NK-92 (cell line): ENCODE measurements around the gene ADAMTS17.

Experiments used
- DNase-seq: peaks from one replicate; lab custom pipeline; 2025; ENCODE audit not compliant: unreplicated experiment; lab: John Stamatoyannopoulos, UW

The ADAMTS17 gene

DNA sequence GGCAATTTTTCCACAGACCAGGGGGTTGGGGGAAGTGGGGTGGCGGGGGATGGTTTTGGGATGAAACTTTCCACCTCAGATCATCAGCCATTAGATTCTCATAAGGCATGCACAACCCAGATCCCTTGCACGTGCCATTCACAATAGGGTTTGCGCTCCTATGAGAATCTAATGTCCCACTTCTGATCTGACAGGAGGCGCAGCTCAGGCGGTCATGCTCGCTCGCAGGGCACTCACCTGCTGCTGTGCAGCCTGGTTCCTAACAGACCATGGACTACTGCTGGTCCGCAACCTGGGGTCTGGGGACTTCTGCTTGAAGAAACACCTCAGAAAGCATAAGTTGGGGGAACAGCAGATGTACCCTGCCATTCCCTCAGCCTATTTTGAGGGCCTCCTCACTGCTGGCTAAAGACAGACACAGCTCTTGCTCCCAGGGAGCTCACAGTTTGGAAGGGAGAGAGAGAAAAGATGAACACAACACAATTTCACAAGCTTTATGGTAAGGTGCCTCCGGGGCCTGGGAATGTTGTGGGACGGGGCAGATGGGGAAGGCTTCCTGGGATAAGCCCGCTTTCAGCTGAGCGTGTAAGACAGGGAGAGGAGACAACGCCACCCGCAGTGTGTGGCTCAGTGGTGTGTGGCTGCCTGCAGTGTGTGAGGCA is 285.2 kb downstream of the ADAMTS17 start:
- DNase-seq: no peak

DNA sequence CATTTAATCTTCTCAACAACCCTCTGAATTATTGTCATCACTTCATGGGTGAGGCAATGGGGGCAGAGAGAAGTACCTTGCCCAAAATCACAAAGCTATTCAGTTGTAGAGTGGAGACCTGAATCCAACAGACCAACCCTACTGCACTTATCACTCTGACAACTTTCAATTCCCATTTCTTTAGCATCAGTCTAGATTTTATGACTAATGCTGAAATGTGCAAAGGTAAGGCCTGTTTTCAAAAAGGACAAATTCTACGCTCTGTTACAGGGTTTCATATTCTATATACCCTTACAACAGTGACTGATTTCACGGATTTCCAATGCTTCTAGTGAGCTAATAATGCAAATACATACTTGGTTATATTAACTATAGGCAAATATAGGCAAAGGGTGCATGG is 286.0 kb downstream of the ADAMTS17 start:
- no peak for DNase-seq

DNA sequence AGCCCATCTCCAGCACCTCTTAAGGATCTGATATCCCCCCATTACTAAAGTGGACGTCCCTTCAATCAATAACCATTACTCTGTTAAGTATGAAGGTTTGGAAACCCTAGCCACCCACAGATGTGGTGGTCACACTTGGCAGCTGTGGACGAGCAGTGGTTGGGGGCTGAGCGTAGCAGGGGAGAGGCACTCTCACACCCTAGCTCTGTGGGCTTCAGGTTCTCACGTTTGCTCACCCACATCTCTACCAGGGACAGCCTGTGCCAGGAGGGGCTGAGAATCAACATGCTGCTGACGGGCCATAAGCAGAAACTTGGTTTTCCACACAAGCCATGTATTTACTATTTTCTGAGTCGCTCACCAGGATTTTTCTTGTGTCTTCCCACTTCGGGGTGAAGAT is 287.2 kb downstream of the ADAMTS17 start:
- DNase-seq: no peak

DNA sequence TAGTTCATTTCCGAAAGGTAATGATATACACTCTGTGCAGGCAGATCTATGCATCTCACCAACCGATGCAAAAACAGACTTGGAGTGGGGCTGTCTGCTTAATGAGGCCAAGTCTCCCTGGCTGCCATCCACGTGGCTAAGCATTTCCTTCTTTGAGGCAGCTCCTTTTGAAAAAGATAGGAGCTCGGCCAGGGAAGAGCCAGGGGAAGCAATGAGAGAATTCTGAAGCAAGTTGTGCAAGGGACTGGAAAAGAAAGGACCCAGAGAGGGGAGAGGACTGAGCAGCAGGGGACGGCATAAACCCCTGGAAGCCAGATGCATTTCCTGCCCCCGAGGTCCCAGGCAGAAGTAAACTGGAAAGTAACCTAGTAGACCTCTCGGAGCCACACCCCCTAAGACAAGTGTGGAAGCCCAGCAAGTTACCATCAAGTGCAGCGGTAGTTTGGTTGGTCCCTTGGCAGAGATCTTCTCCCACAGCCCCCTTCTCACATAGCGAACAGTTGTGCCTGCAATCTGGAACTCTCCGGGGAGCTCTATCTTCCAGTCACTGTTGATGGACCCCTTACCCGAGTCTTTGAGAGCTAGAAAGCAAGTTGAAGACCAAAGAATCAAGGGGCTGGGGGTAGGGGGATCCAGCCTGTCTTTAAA is 288.2 kb downstream of the ADAMTS17 start:
- DNase-seq: no peak

DNA sequence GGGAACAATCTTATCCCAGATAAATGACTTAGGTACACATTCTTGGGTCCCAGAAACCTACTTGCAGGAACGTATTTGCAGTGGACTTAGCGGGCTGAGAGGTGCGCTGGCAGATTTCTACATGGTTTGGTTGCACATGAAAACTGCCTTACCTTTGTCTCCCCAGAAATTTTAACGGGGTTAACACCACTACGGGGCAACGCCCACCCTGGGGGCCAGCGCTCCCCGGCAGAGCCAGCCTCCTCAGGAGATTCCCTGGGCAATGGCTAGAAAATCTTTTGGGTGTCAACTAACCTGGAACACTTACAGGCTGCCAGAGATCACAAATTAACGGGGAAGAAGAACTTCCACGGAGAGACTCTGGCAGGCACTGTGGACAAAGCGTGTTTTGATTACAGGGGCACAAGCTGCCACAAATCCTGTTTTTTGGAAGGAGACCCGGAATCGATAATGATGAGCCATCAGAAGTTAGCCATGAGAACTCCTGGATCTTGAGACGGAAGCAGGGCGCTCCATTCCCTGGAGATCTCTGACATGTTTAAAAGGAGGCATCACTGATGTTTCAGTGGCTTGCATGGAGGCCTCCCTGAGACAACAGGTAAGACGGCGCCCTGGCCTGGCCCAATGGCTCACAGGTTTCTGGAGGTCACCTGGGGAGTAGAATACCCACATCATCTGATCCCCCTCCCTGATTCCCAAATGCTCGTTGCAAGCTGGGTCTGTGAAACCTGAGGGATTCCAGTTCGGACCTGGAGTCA is 288.9 kb downstream of the ADAMTS17 start:
- DNase-seq: no peak

DNA sequence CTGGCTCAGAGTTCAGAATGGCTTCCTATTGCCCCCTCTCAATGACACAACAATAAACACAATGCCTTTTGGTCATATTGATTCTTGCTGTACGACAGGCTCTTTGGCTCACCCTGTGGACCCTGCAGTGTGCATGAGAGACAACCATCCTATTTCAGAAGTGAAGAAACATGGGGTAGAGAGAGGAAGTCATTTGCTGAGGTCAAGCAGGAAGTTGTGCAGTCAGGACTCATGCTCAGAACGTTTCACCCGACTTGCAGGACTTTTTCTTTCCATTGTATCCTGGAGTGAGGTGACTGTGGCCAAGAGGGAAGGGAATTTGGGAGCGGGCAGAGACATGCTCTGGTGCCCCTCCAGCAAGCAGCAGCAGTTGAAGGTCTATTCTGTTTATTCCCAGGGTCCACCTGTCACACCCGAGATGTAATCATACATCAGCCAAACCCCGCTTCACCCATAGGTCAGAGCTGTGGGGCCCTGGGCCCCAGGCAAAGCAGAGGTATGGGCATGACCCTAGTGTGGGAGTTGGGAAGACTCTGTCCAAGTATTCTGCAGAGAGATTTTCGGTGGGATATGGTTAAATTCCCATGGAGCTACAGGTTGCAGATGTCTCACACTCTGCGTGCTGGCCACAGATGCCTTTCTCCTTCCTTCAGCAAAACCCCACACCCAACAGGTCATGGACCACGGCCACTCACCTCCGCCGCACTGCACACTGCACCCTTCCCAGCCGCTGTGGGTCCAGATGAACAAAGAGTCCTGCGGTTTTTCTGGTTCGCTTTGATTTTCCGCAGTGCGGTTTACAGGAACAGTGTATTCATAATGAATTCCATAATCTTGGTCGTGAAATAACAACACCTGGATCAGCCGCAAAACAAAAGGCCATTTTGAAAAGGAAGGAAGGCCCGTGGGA is 290.6 kb downstream of the ADAMTS17 start:
- DNase-seq: no peak

DNA sequence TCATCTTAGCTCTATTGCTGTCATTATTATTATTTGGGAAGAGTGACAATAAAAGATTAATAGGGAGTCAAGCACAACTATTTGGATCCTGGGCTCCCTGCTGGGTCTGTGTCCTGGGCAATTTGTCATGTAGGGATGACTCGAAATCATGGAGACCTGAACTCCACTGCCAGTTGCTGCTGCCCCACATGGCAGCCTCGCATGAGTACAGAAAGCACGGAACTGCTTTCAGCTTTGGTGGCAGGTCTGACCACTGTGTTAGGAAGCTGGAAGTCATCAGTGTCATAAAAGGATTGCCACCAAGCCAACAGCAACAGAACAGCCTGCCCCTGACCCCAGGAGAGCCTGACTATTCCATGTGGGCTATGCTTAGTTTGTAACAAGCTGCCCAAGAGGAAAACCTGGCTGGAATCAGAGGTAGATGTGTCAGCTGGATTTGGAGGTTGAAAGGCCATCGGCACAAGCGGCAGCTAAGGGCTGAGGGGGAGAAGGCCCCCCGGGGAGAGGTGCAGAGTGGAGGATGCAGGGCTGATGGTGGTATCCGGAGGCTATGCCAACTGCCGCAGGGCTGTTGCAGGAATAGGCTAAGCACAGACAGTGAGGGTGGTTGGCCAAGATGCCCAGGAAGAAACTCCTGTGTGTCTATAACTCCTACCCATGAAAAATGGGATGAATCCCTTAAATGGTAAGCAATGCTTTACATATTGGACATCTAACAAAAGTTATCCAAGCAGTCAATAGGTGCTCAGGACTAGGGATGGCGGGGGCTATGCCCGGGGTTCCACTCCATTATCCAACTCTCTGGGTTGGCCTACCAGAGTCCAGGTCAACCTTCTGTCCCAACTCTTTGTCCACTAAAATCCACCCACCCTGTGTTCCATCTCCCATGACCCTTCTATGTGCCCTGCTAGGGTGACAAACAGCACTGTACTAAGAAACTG is 291.6 kb downstream of the ADAMTS17 start:
- DNase-seq: no peak

DNA sequence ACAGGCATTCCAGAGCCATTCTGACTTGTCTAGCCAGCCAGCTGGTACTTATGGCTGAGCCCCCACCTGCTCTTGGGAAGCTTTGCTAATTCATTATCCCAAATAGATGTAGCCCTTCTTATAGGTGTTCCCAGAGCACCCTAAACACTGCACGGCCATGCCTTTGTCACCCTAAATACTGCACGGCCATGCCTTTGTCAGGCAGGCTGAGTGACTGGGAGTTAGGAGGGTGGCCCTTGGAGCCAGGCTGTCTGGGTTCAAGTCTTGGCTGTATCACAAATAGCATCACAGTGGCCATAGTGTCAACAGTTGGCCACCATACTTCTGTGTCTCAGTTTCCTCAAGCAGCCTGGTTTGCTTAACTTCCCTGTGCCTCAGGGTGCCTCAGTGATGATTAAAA is 292.3 kb downstream of the ADAMTS17 start:
- DNase-seq: no peak

DNA sequence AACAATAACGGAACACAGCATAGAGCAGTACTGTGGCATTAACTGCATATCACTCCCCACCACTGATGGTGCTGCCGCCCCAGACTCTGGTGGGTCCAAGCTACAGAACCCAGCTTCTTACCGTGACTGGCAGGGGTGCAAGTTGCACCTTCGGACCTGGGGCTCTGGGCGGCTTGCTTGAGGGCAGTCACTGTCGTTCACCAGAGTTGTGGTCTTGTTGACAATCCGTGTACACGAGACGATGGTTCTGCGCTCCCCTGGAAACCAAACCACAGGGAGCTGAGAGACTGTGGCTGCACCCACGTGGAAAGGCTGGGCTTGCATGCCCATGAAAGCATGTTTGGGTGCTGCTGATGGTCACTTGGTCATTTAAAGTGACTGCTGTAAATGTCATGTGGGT is 293.0 kb downstream of the ADAMTS17 start:
- DNase-seq: no peak

DNA sequence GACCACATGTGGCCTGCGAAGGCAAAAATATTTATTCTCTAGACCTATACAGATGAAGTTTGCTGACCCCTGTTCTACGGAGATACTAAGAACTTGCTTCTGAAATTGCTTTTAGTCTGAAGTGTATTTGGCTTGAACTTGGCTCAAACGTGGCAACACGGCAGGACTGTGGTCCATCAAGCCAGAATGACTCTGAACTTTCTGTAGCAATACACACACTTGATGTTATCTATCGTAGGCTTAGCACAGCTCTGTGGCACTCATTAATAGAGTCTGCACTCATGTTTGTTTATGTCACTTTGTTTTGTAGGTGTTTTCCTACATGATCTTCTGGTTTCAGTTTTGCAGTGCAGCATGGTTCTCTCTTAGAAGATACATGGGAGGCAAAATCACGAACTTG is 298.1 kb downstream of the ADAMTS17 start:
- no peak for DNase-seq

DNA sequence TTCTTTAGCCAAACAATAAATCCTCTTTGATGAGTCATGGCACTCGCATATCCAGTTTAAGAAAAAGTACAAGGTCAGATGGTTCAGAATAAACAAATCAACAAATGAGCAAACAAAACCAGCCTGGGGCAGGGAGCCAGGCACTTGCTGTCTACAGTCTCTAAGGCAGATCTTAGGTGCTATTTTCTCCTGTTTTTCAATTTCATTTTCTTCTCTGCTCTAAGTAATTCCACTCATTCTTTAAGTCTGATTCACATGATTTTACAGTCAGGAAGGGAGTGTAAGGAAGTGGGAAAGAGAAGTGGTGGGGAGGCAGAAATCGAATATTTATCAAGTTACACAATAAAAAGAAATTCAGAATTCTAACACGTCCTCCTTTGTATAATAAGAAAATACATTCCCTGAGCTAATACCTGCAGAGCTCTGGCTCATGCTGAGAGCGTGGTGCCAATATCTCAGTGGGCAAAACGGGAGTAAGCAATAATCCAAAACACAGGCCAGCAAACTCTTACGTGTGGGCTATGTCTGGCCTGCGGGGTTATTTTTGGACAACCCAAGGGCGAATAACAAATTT is 298.6 kb downstream of the ADAMTS17 start:
- DNase-seq: no peak

DNA sequence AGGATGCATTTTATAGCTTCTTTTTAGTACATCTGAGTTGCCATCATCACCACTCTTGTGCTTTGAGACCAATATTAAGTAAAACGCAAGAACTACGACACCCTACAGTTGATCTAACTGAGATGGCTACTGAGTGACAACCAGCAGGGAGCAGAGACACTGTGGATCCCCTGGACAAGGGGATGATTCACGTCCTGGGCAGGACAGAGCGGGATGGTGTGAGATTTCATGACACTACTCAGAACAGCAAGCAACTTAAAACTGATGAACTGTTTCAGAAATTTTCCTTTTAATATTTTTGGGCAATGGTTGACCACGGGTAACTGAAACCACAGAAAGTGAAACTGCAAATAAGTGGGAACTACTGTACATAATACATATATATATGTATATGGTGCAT is 299.2 kb downstream of the ADAMTS17 start:
- no peak for DNase-seq

DNA sequence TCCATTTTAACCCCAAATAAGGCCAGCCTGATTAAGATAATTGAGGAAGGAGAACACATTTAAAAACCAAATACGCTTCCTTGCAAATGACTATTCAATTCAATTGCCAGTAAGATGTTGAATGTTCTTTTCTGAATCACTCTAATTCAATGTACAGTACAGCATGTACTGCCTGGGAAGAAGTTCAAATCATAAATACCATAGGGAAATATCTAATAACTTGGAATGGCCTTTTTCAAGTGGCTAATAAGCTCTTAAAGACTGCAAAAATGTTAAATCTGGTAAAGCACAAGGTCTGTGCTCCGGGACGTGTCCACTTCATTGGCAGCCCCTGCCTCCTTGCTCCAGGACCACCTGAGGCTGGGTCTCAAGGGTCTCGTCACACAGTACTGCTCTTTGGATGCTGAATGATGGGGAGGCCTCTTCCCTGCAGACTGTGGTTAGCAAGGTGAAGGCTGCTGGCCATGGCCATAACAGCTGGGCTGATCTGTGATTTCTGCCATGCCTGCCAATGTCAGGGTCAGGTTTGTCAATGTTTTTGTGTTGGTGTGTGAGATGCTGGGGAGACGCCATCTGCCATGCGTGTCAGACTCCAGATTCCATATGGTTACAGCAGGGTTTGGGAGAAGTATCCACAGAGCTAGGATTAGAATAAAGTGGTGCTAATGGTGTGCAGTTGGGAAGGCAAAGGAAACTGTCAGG is 300.5 kb downstream of the ADAMTS17 start:
- DNase-seq: no peak

DNA sequence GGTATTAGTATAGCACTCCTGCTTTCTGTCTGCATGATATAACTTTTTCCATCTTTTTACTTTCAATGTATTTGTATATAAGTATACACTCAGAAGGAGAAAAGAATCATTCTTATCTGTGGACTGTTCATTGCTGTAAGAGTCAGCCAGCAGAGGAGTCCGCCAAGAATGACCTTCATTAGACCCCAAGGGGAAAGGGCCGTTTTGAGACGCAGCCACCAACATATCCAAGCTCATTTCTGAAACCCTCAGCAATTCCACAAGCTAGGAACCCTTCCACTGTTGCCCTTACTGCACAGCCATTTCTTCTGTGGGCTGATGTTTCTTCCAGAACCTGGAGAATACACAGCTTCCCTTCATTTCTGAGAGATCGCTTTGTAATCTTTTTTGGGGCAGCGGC is 301.8 kb downstream of the ADAMTS17 start:
- no peak for DNase-seq

DNA sequence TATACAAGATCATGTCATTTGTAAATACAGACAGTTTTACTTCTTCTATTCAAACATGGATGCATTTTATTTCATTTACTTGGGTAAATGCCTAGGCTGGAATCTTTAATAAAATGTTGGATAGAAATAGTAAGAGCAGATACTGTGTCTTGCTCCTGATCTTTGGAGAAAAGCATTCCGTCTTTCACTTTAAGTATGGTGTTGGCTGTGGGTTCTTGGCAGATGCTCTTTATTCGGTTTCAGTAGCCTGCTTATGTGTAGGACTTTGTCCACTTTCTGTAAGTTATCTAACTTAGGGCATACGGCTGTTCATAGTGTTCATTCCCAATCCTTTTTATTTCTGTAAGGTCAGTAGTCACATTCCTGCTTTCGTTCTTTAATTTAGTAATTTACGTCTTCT is 303.0 kb downstream of the ADAMTS17 start:
- DNase-seq: no peak

DNA sequence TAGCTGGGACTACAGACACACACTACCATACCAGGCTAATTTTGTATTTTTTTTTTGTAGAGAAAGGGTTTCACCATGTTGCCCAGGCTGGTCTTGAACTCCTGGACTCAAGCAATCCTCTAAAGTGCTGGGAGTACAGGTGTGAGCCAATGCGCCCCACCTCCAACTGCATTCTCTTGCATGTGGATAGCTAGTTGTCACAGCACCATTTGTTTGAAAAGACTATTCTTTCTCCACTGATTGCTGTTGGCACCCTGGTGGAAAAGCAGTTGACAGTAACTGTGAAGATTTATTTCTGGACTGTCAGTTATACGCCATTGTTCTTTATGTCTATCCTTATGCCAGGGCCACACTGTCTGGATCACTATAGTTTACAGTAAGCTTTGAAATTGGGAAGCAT is 303.9 kb downstream of the ADAMTS17 start:
- no peak for DNase-seq

DNA sequence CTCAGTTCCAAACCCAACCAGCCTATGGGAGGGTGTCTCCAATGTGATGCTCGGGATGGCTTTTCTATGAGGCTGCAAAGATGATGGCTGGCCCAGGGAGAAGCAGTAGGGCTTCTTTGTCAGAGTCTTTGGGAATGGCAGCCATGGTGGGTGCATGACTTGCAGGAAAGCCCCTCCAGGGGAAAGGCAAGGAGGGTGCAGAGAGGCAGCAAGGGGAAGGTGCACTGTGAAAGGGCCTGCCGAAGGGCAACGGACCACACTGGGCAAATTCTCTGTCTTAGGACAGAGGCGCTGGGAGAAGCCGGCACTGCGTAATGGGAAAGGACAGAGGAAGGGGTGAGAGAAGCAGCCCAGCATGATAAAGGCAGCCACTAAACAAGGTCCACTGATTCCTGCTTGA is 305.8 kb downstream of the ADAMTS17 start:
- no peak for DNase-seq

DNA sequence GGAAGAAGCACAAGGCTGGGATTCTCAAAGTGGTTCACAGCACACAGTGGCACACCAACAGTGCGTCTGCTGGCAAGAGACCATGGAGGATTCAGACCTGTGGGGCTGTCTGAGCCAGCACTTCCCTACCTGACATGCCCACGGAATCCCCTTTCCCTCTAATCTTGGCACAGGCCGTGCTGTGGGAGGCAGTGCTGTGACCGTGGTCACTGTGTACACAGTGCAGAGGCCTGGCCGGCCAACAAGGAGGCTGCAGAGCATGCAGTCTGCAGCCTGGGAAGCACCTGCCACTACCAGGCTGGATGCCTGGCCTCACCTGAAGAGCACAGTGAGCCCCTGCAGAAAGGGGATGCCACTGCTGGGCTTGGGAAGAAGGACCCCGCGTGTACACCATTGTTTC is 307.6 kb downstream of the ADAMTS17 start:
- no peak for DNase-seq

DNA sequence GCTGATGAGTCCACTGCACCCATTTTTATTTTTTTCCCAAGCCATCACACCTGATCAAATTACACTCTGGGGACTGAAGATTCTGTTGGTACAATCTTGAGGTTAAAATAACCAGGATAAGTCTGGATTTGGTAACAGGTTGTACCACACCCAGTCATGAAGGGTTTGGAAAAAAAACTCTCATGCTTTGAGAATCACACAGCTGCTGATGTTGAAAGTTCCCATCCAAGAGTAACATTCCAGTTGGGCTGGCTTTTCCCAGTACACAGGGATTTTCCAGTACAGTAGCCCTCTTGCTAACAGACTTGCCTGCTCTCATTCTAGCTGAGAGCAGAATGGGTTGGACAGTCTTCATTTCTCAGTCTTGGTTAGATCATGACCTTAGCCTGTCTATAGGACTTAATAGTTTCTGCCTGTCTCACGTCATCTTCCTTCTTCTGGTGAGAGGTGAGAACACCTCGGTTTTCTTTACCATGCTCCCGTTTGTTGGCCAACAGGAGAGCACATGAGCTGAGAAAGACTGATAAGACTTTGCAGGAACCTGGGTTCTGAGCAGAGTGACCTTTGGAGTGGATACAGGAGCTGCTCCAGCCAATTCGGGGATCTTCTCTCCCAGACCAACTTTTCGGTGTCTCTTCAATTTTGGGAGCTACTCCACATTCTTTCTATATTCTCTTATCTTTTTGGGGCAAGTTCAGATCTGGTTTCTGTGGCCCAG is 308.5 kb downstream of the ADAMTS17 start:
- no peak for DNase-seq
